ENCODE results near the gene NFATC2.

DNA sequence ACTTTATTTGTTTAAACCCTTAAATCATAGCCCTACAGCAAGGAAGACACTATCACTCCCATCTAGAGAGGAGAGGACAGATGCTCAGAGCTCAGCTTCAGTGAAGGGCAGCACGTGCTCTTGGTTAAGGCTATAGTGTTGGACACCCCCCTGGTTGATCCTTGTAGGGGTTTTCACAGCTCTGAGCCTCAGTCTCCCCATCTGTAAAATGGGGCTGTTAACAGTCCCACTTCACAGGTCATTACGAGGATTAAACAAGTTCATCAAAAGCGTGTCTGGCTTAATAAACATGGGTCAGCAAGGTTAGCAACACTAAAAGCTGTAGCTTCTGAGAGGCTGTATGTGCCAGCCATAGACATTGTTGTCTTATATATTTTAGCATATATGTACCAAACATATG, 82.4 kb downstream of the NFATC2 start:
- TF ChIP-seq, protein P1, sequence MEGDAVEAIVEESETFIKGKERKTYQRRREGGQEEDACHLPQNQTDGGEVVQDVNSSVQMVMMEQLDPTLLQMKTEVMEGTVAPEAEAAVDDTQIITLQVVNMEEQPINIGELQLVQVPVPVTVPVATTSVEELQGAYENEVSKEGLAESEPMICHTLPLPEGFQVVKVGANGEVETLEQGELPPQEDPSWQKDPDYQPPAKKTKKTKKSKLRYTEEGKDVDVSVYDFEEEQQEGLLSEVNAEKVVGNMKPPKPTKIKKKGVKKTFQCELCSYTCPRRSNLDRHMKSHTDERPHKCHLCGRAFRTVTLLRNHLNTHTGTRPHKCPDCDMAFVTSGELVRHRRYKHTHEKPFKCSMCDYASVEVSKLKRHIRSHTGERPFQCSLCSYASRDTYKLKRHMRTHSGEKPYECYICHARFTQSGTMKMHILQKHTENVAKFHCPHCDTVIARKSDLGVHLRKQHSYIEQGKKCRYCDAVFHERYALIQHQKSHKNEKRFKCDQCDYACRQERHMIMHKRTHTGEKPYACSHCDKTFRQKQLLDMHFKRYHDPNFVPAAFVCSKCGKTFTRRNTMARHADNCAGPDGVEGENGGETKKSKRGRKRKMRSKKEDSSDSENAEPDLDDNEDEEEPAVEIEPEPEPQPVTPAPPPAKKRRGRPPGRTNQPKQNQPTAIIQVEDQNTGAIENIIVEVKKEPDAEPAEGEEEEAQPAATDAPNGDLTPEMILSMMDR (IDR thresholded peaks at IDR 0.05 in 4 of 5, conservative IDR thresholded peaks at IDR 0.05 in 1 of 5) = no peak
- no peak for TF ChIP-seq POLR2A (IDR thresholded peaks at IDR 0.05)
